HG03378 (cell line): ENCODE data around the gene PKD1.
"Not testable (repeated sequence)": the region's sequence is repeated elsewhere in the genome, so short reads cannot be mapped to it uniquely, and the experiment has no call there.

Experiments used
- ATAC-seq: cut with Tn5 transposase; IDR thresholded peaks from one replicate; pipeline ENCODE4 v1.9.1; 2021; ENCODE audit warnings: mild to moderate bottlenecking, moderate library complexity; ENCODE audit not compliant: unreplicated experiment

The PKD1 gene

GRCh38 chr16:2110332-2111008 lies 25.2 kb downstream of the PKD1 start:
- ATAC-seq = not testable (repeated sequence)

DNA sequence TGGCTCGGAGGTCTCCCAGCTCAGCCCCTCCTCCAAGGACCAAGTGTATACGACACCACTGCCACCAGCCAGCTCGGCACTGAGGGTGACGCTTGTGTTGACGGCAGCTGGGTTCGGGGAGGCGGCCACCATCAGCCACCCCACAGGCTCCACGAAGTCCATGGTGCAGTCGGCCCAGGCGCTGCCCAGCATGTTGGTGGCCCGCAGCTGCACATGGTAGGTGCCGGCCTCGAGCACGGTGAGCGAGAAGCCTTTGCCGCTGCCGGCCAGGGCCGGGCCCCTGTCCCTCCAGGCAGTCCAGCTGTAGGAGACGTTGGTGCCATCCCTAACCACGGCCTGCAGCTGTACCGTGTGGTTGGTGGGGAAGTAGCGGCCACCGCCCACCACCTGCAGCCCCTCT lies 25.8 kb downstream of the PKD1 start:
- not testable (repeated sequence) for ATAC-seq

DNA sequence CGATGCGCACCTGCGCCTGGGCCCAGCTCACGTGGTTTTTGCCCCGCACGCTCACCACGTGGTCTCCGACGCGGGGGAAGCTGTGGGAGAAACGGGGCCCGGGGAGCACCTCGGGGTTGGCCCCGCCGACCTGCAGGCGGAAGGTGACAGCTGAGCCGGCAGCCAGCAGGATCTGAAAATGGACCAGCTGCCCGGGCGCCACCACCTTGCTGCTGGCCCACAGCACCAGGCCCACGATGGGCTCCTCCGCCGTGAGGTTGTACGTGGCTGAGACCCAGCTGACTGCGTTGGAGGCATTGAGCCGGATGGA lies 26.5 kb downstream of the PKD1 start:
- not testable (repeated sequence) for ATAC-seq

- not testable (repeated sequence) for ATAC-seq
Measured at GRCh38 chr16:2108446-2109270, 27.0 kb downstream of the PKD1 start.

GRCh38 chr16:2107791-2108125 lies 27.9 kb downstream of the PKD1 start:
- not testable (repeated sequence) for ATAC-seq

DNA sequence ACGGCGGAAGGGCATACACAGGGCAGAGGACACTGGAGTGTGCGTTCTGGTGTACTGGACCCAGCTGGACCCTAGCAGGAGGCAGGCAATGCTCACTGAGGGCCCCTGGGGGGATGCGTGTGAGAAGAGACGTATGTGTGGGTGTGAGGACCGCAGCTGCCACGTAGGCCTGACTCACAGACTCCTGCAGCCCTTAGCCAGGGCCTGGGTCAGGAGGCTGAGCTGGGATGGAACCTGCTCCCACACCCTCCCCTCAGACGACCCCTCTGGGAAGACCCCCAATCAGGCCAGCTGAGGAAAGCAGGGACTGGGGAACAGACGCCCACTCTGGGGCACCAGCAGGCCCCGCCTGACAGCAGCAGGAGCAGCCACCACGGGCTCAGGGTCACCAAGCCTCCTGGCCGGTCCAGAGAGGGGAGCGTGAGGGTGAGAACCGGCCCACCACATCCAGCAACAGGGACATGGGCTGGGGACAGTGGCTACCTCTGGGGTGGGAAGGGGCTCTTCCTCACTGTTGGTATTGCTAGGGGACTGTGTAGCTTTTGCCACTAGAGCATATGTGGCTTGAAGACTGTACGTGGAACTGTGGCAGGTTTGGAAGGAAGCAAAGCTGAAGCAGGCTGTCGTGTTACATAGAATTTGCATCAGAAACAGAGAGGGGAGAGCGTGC lies 28.4 kb downstream of the PKD1 start:
- ATAC-seq = not testable (repeated sequence)

GRCh38 chr16:2106211-2106610 lies 29.5 kb downstream of the PKD1 start:
- not testable (repeated sequence) for ATAC-seq

- not testable (repeated sequence) for ATAC-seq
Measured at GRCh38 chr16:2105769-2106168, 29.9 kb downstream of the PKD1 start.

GRCh38 chr16:2105291-2105690 lies 30.4 kb downstream of the PKD1 start:
- not testable (repeated sequence) for ATAC-seq

DNA sequence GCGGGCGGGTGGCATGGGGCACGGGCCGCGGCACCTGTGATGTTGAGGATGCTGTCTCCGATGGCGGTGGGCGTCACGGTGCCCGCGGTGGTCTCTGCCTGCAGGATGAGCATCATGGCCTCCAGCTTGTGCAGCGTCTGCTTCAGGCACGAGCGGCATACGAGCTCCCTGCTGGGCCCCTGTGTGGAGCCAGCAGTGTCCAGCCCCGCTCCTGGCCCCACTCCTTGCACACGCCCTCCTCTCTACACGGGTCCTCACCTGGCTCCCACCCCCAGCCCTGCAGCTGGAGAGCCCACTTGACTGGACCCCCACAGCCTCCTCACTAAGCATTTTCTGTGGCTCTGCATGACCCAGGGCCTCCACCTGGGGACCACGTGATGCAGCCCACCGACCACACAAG lies 31.2 kb downstream of the PKD1 start:
- not testable (repeated sequence) for ATAC-seq

- no peak for ATAC-seq
Measured at GRCh38 chr16:2102471-2102870, 33.2 kb downstream of the PKD1 start.

DNA sequence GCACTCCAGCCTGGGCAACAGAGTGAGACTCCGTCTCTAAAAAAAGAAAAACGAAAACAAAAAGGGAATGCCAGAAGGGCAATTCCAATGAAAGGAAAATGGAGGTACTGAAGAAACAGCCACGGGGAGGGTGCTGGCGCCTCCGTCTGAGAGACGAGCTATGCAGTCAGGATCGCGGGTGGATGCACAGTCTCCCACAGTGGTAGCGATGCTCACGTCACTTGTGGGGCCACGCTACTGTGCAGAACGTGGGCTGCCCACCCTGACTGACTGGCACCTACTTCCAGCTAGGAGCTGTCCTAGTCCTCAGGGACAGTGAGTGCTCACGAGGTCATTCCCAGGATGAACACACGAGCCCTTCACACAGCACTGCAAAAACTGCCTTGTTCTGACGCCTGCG lies 34.1 kb downstream of the PKD1 start:
- not testable (repeated sequence) for ATAC-seq

GRCh38 chr16:2097689-2098088 lies 38.0 kb downstream of the PKD1 start:
- not testable (repeated sequence) for ATAC-seq

- no peak for ATAC-seq
Measured at GRCh38 chr16:2096853-2097595, 38.7 kb downstream of the PKD1 start.

DNA sequence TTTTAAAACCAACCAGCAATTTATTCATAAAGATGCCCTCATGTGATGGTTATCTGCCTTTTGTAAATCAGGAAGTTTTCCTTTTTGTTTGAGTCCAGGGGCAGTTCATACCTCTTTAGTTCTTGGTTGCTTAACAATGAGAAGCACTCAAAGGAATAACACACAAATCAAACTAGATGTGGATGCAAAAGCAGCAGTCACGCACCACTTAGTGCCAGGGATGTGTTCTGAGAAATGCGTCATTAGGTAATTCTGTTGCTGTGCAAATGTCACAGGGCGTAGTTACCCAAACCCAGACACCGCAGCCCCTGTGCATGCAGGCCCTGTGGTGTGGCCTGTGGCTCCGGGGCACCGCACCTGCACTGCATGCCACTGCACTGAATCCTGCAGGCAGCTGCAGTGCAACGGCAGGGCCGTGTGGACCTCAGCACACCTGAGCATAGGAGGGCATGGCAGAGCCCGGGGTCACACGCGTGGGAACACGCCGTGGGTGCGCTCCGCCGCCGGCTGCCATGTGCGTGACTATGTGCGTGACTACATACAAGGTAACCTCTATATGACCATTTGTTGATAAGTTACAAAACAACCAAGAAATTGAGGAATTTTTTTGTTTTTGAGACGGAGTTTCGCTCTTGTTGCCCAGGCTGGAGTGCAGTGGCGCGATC lies 39.6 kb downstream of the PKD1 start:
- ATAC-seq = no peak

DNA sequence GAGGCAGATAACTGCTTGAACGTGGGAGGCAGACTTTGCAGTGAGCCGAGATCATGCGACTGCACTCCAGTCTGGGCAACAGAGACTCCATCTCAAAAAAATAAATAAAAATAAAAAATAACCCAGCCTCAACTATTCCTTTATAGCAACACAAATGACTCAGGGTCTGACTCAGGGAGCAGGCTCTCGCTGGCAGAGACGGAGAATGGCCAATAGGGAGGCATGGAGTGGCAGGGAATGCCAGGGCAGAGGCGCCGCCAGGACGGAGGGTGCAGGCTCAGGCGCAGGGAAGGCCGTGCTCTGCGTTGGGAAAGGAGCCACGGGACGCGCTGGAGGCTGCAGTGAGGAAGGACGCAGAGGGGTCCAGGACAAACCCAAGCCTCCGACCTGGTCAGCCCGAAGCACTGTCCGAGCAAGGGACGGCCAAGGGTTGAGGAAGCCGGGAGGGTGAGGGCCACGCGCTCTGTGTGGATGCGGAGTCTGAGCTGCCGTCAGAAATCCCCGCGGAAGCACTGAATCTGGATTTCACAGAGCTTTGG lies 40.3 kb downstream of the PKD1 start:
- ATAC-seq = no peak

DNA sequence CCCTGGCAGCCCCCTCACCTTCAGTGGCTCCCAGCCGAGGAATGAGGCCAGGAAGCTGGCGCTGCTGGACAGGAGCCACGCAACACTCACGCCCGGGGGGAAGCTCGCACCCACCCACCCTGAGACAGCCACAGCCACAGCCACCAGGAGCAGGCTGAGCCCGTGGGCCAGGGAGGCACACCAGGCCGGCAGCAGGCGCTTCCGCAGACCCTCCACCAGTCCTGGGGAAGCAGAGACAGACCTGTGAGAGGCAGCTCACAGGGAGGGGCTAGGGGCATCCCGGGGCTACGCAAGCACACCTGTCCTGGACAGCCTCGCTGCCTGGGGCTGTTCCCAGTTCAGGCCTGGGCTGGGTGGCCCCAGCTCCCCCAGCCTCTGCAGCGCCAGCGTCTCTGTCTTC lies 41.9 kb downstream of the PKD1 start:
- ATAC-seq = no peak

GRCh38 chr16:2092866-2093265 lies 42.8 kb downstream of the PKD1 start:
- no peak for ATAC-seq

DNA sequence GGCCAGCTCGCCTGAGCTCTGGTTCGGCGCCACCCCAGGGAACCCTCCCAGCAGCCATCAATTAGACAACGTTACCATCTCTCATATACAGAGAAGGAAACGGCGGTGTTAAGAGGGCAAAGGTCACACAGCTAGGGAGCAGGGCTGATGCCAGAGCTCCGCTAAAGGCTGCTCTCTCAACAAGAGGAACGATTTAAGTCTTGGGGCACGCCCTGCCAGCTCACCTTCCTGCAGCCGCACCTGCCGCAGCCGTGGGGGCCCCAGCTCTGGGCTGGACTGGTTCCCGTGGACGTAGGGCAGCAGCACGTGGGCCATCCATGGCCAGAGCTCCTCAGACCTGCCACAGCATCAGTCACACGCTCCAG lies 43.5 kb downstream of the PKD1 start:
- ATAC-seq = no peak

DNA sequence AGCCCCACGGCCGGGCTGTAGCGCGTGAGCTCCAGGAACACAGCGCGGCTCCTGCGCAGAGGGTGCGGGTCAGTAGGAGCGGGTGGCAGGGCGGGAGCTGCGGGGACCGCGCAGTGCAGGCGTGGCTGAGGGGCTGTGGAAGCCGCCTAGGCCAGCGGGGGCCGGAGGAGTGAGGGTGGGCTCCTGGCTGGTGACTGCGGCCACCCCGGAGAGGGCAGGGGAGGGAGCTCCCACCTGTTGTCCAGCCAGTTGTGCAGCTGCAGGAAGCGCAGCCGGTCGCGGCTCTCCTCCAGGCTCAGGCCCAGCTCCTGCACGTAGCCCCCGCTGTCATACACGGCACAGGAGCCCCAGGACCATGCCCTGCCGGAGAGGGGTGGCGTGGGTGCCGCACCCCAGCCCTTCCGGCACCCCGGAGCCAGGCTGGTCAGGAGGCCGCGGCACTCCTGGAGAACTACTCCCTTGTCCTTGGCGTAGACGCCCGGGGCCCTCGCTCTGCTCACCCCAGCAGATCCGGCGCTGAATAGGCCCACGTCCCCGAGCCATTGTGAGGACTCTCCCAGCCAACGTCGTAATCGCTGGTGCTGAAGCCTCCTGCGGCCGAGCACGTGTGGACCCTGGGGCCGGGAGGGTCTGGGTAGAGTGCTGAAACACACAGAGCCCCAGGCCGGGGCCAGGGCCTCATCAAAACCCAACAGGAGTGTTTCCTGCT lies 44.0 kb downstream of the PKD1 start:
- no peak for ATAC-seq
